Spleen (tissue), 11 donors: Measurements from ENCODE around the gene PTPRK. TPM values are rescaled to one million over a fixed set of nuclear protein-coding genes. Genes with fewer than 3 reads are reported as not detected.

Source experiments
- DNase-seq: peaks from one replicate; pipeline ENCODE4 v3.0.0-alpha.2; 2020
- H3K27ac ChIP-seq, 8 donors: fragments of 200-600 bp; sonication (generic) in 7 of 8; 1 replicate in 4 of 8; 2 replicates in 4 of 8; pipeline versions ENCODE4 v1.5.0 to v1.8.0; 2016 to 2021; ENCODE audit warnings: inconsistent platforms in 4 of 8, mild to moderate bottlenecking in 4 of 8, moderate library complexity in 1 of 8
- H3K27me3 ChIP-seq, 7 donors: fragments of 200-600 bp; sonication (generic) in 6 of 7; replicated peaks in 1 of 7; 1 replicate in 4 of 7; 2 replicates in 3 of 7; pipeline versions ENCODE4 v1.5.0 to v1.8.0; 2016 to 2021; ENCODE audit warnings: inconsistent platforms in 3 of 7, mild to moderate bottlenecking in 1 of 7
- H3K36me3 ChIP-seq, 6 donors: fragments of 200-600 bp; sonication (generic) in 5 of 6; 1 replicate in 4 of 6; 2 replicates in 2 of 6; pipeline versions ENCODE4 v1.5.0 to v1.8.0; 2016 to 2021; ENCODE audit warnings: inconsistent platforms in 2 of 6
- H3K4me1 ChIP-seq, 6 donors: fragments of 200-600 bp; sonication (generic) in 5 of 6; 1 replicate in 3 of 6; 2 replicates in 3 of 6; pipeline versions ENCODE4 v1.5.0 to v1.8.0; 2016 to 2021; ENCODE audit warnings: inconsistent platforms in 3 of 6
- H3K4me3 ChIP-seq, 8 donors: fragments of 200-600 bp; sonication (generic) in 7 of 8; 1 replicate in 4 of 8; 2 replicates in 4 of 8; pipeline versions ENCODE4 v1.5.0 to v1.8.0; 2016 to 2021; ENCODE audit warnings: inconsistent platforms in 4 of 8, mild to moderate bottlenecking in 4 of 8, moderate library complexity in 2 of 8
- H3K9me3 ChIP-seq, 8 donors: fragments of 200-600 bp; sonication (generic) in 7 of 8; 1 replicate in 4 of 8; 2 replicates in 4 of 8; pipeline versions ENCODE4 v1.5.0 to v1.8.0; 2016 to 2021; ENCODE audit warnings: inconsistent platforms in 4 of 8
- CTCF ChIP-seq, 11 experiments: fragments of 200-600 bp in 7 of 11; fragments of 450-650 bp in 4 of 11; sonication (generic) in 4 of 11; IDR thresholded peaks in 8 of 11; conservative IDR thresholded peaks in 3 of 11; 1 replicate in 7 of 11; 2 replicates in 4 of 11; pipeline versions ENCODE4 v1.4.0 to v1.8.0; 2016 to 2021; ENCODE audit warnings: antibody characterized with exemption in 11 of 11, inconsistent platforms in 4 of 11, mild to moderate bottlenecking in 1 of 11
- POLR2A ChIP-seq, 3 donors: fragments of 450-650 bp; IDR thresholded peaks; one replicate each; pipeline ENCODE4 v1.5.1; 2017; ENCODE audit warnings: antibody characterized with exemption in 3 of 3, mild to moderate bottlenecking in 1 of 3
- POLR2AphosphoS5 ChIP-seq, 3 donors: sonication (generic); formaldehyde crosslinking; IDR thresholded peaks; one replicate each; pipeline ENCODE4 v1.5.1; 2017; ENCODE audit warnings: antibody characterized with exemption in 3 of 3
- WGBS, 5 donors: extraction: QIAGEN DNeasy Blood & Tissue Kit in 3 of 5; methylation state at CpG; one replicate each; pipeline versions ENCODE4 v1.1.5 to v1.1.7; 2013 to 2018; 5-methylcytosine and 5-hydroxymethylcytosine counted together
- intact Hi-C: fragments of 100-400 bp; cut with DNase I; formaldehyde crosslinking; loops from one replicate; pipeline ENCODE4 v1.15.0; 2023; ENCODE audit warnings: low total_unique reads
- polyA plus RNA-seq, 3 donors: library from polyadenylated mRNA; stranded (reverse); fragments of 200-250 nt; gene quantifications; one replicate each; pipeline ENCODE4 v1.2.1, GENCODE V29; 2013
- total RNA-seq, 7 donors: library from RNA; depleted of rRNA in 3 of 7; stranded (reverse); fragments of >200 nt in 3 of 7; fragmentation: NEBNext Ultra II Directional in 4 of 7; extraction: Animal tissue kit (Norgen Biotek cat#: 25700) in 4 of 7; gene quantifications; one replicate each; pipeline versions ENCODE4 v1.1.0 to v1.2.1, GENCODE V29; 2016 to 2021
- donor health status: healthy with polysubstance abuse.
- donor health status: DM: no; HTN: no; CAD: no; lungs with moderate emphysema.
- donor health status: DM: no; HTN: no; CAD: no.
- donor health status: Bipolar disorder and iron deficiency.
- donor health status: healthy.
- donor health status: DM: no; HTN: no; CAD: no.
- donor health status: DM: yes; HTN: yes; CAD: no.

Gene PTPRK
- total and polyA plus RNA-seq, 10 donors, result 3.3 to 67.8 (median 34.0) TPM

- H3K36me3 ChIP-seq, result no peaks in the 10 kb centered on the region
- WGBS, 5 donors, result 85 to 93% (median 87%) methylated on average over 3 of the region's 3 CpGs
- no peak overlapping the region for H3K27ac ChIP-seq
- no peaks in the 10 kb centered on the region for H3K27me3 ChIP-seq
- no peak for TF ChIP-seq CTCF (IDR thresholded peaks at IDR 0.05 in 8 of 11, conservative IDR thresholded peaks at IDR 0.05 in 3 of 11)
- TF ChIP-seq POLR2AphosphoS5 (IDR thresholded peaks at IDR 0.05), result no peak
- no peak for TF ChIP-seq POLR2A (IDR thresholded peaks at IDR 0.05)
- peaks cover 0 to 10% (median 6%) of the 10 kb centered on the region in 8 donors for H3K9me3 ChIP-seq
- no peak for DNase-seq
- no peaks in the 10 kb centered on the region for H3K4me1 ChIP-seq
- intact Hi-C loops, result no loop called here
- no peak overlapping the region for H3K4me3 ChIP-seq
These were observed 98.6 kb downstream of the PTPRK start for GRCh38 chr6:128421788-128422187.

DNA sequence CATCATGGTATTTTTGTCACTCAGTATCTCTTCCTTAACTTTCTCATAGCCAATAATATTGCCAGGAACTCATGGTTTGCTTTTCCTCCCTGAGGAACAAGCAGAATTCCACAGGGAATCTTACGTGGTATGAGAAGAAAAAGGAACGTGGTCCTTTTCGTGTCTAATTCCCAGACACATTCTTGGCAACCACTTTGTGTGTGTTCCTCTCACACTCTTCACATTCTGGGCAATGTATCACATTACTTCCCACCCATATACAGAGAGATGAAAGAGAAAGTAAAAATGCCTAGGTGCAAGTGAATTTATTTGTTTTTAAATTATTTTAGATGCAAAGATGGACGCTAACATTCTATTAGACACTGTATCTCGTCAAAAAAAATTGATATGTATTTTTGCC, 102.7 kb downstream of the PTPRK start:
- TF ChIP-seq CTCF (IDR thresholded peaks at IDR 0.05 in 8 of 11, conservative IDR thresholded peaks at IDR 0.05 in 3 of 11) (no peak), POLR2A (IDR thresholded peaks at IDR 0.05) (no peak)
- H3K27ac ChIP-seq, result no peak overlapping the region
- H3K4me1 ChIP-seq, result no peaks in the 10 kb centered on the region
- peaks cover 0 to 10% (median 6%) of the 10 kb centered on the region in 8 donors for H3K9me3 ChIP-seq
- DNase-seq, result no peak
- WGBS, 5 donors, result 91 to 95% (median 92%) methylated on average over 5 of the region's 5 CpGs
- intact Hi-C loops, result no loop called here
- no peaks in the 10 kb centered on the region for H3K36me3 ChIP-seq
- no peak overlapping the region for H3K4me3 ChIP-seq
- H3K27me3 ChIP-seq, result no peaks in the 10 kb centered on the region

- H3K9me3 ChIP-seq, result peaks cover 0 to 10% (median 6%) of the 10 kb centered on the region in 8 donors
- intact Hi-C loops, result no loop called here
- 92 to 95% (median 93%) methylated on average over 1 of the region's 1 CpG for WGBS, 5 donors
These were observed 105.0 kb downstream of the PTPRK start for GRCh38 chr6:128415387-128415786.

GRCh38 chr6:128414943-128415342, 105.5 kb downstream of the PTPRK start:
- Histone ChIP-seq H3K4me3 (no peak overlapping the region), H3K36me3 (no peaks in the 10 kb centered on the region), H3K27me3 (no peaks in the 10 kb centered on the region), H3K4me1 (no peaks in the 10 kb centered on the region), H3K9me3 (peaks cover 0 to 10% (median 6%) of the 10 kb centered on the region in 8 donors), H3K27ac (no peak overlapping the region)
- intact Hi-C loops, result no loop called here
- no peak for DNase-seq
- 84 to 92% (median 87%) methylated on average over 6 of the region's 6 CpGs for WGBS, 5 donors
- TF ChIP-seq POLR2AphosphoS5 (IDR thresholded peaks at IDR 0.05) (no peak), POLR2A (IDR thresholded peaks at IDR 0.05) (no peak), CTCF (IDR thresholded peaks at IDR 0.05 in 8 of 11, conservative IDR thresholded peaks at IDR 0.05 in 3 of 11) (no peak)

More at GRCh38 chr6:128415387-128415786, 105.0 kb downstream of the PTPRK start:
- Histone ChIP-seq H3K27ac (no peak overlapping the region), H3K4me1 (no peaks in the 10 kb centered on the region), H3K4me3 (no peak overlapping the region), H3K27me3 (no peaks in the 10 kb centered on the region), H3K36me3 (no peaks in the 10 kb centered on the region)
- no peak for DNase-seq
- TF ChIP-seq CTCF (IDR thresholded peaks at IDR 0.05 in 8 of 11, conservative IDR thresholded peaks at IDR 0.05 in 3 of 11), result no peak
- TF ChIP-seq POLR2A (IDR thresholded peaks at IDR 0.05), result no peak
- TF ChIP-seq POLR2AphosphoS5 (IDR thresholded peaks at IDR 0.05), result no peak
